Adipocyte (in vitro differentiated cells): Measurements from ENCODE around the gene CCL2.

Experiments used
- DNase-seq: peaks from one replicate; pipeline ENCODE4 v3.0.0-alpha.2; 2015; ENCODE audit warnings: low read depth
- H3K27me3 ChIP-seq: replicated peaks from 2 replicates; pipeline ENCODE4 v1.7.0; 2013; ENCODE audit warnings: mild to moderate bottlenecking, low read length, moderate library complexity; ENCODE audit not compliant: control insufficient read depth, insufficient read depth
- H3K36me3 ChIP-seq: 2 replicates; pipeline ENCODE4 v1.7.0; 2013; ENCODE audit warnings: low read length, mild to moderate bottlenecking, moderate library complexity; ENCODE audit not compliant: control insufficient read depth, insufficient read depth, severe bottlenecking
- H3K4me1 ChIP-seq: 2 replicates; pipeline ENCODE4 v1.7.0; 2013; ENCODE audit warnings: mild to moderate bottlenecking, low read length, moderate library complexity; ENCODE audit not compliant: control insufficient read depth, insufficient read depth
- H3K4me3 ChIP-seq: 2 replicates; pipeline ENCODE4 v1.7.0; 2013; ENCODE audit warnings: mild to moderate bottlenecking, low read length, moderate library complexity
- H3K9ac ChIP-seq: 2 replicates; pipeline ENCODE4 v1.7.0; 2013; ENCODE audit warnings: mild to moderate bottlenecking, low read length, moderate library complexity
- H3K9me3 ChIP-seq: 2 replicates; pipeline ENCODE4 v1.7.0; 2013; ENCODE audit warnings: mild to moderate bottlenecking, low read length, moderate library complexity; ENCODE audit not compliant: control insufficient read depth

CCL2 gene

GRCh38 chr17:34252444-34253138 is 2.5 kb upstream of the CCL2 start:
- DNase-seq: peak; percentile 94
- H3K9ac ChIP-seq: peak overlapping the region; percentile 73
- H3K4me1 ChIP-seq: peaks cover 74% of the 10 kb centered on the region
- no peaks in the 10 kb centered on the region for H3K27me3 ChIP-seq
- no peaks in the 10 kb centered on the region for H3K9me3 ChIP-seq
- H3K36me3 ChIP-seq: no peaks in the 10 kb centered on the region
- H3K4me3 ChIP-seq: peak overlapping the region; percentile 25

DNA sequence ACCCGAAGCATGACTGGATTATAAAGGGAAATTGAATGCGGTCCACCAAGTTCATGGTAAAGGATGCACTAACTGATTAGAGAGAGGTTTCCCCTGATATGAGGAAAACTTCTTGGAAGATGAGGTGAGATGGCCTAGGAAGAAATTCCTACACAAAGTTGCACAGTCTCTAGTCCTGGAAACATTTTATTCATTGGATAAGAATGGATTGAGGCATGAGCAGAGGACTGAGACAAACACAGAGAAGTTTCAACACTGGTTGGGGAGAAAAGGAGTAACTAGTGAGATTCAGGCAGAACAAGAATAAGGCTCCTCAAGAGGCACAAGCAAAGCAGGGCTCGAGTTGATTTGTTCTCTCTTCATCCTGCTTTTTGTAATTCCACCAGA is 2.0 kb upstream of the CCL2 start:
- no peak for DNase-seq
- no peaks in the 10 kb centered on the region for H3K27me3 ChIP-seq
- H3K4me3 ChIP-seq: peak overlapping the region; percentile 25
- H3K9me3 ChIP-seq: no peaks in the 10 kb centered on the region
- H3K36me3 ChIP-seq: no peaks in the 10 kb centered on the region
- H3K9ac ChIP-seq: peak overlapping the region; percentile 73
- H3K4me1 ChIP-seq: peaks cover 74% of the 10 kb centered on the region

DNA sequence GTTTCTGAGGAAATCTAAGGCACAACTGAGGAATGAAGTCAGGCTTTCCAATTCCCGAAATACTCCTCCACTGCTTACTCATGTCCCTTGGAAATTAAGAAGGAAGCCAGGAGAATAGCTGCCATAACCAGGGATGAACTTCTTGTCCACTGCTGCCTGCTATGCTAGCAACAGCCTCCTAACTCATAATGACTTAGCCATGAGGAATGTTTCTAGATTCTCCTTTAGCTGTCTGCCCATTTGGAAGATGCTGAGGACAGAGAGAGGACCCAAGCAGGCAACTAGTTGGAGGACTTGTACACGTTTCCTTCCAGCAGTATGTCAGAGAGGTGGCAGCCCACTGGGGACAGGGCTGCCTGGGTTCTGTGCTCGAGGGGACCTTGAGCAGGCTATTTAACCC is 939 bp upstream of the CCL2 start:
- Histone ChIP-seq H3K27me3 (no peaks in the 10 kb centered on the region), H3K36me3 (no peaks in the 10 kb centered on the region), H3K9ac (peak overlapping the region; percentile 89), H3K4me1 (peaks cover 73% of the 10 kb centered on the region), H3K4me3 (peak overlapping the region; percentile 85), H3K9me3 (no peaks in the 10 kb centered on the region)
- DNase-seq: peak; percentile 73

GRCh38 chr17:34255381-34255732 is 272 bp downstream of the CCL2 start:
- no peaks in the 10 kb centered on the region for H3K27me3 ChIP-seq

DNA sequence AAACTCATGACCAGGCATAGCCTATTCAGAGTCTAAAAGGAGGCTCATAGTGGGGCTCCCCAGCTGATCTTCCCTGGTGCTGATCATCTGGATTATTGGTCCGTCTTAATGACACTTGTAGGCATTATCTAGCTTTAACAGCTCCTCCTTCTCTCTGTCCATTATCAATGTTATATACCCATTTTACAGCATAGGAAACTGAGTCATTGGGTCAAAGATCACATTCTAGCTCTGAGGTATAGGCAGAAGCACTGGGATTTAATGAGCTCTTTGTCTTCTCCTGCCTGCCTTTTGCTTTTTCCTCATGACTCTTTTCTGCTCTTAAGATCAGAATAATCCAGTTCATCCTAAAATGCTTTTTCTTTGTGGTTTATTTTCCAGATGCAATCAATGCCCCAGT is 756 bp downstream of the CCL2 start:
- H3K4me1 ChIP-seq: peaks cover 63% of the 10 kb centered on the region
- H3K9ac ChIP-seq: peak overlapping the region; percentile 89
- no peak for DNase-seq
- H3K36me3 ChIP-seq: no peaks in the 10 kb centered on the region
- no peaks in the 10 kb centered on the region for H3K27me3 ChIP-seq
- no peaks in the 10 kb centered on the region for H3K9me3 ChIP-seq
- H3K4me3 ChIP-seq: peak overlapping the region; percentile 85

More at GRCh38 chr17:34255381-34255732, 272 bp downstream of the CCL2 start:
- DNase-seq: no peak
- Histone ChIP-seq H3K36me3 (no peaks in the 10 kb centered on the region), H3K9me3 (no peaks in the 10 kb centered on the region), H3K4me3 (peak overlapping the region; percentile 85), H3K9ac (peak overlapping the region; percentile 89), H3K4me1 (peaks cover 68% of the 10 kb centered on the region)

DNA sequence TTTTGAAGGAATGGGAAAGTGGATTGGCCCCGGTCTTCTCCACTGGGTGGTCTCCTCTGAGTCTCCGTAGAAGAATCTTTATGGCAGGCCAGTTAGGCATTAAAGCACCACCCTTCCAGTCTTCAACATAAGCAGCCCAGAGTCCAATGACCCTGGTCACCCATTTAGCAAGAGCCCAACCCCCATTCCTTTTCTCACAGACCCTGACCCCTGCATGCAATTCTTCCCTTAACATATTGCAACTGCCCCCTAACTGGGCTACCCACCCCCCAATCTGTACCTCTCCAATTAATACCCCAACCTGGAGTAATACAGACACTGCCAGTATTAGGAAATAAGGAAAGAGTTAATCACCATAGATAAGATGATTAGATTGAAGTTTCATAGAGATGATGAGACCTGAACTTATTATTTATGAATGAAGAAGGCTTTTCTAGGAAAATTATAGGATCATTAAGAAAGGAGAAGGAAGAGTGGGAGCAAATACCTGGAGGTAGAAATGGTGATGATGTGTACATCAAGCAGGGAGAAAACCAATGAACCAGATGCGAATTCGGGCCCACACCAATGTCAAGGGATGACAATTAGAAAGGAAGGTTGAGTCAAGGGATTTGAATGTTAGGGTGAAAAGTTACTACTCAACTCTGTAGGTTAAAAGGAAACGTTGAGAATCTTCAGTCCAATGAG is 2.4 kb downstream of the CCL2 start:
- Histone ChIP-seq H3K9ac (no peak overlapping the region), H3K4me3 (no peak overlapping the region), H3K4me1 (peaks cover 49% of the 10 kb centered on the region), H3K9me3 (no peaks in the 10 kb centered on the region), H3K36me3 (no peaks in the 10 kb centered on the region), H3K27me3 (no peaks in the 10 kb centered on the region)
- DNase-seq: no peak

- Histone ChIP-seq H3K9me3 (no peaks in the 10 kb centered on the region), H3K36me3 (no peaks in the 10 kb centered on the region), H3K9ac (no peak overlapping the region), H3K4me1 (peaks cover 44% of the 10 kb centered on the region), H3K4me3 (no peak overlapping the region), H3K27me3 (no peaks in the 10 kb centered on the region)
- DNase-seq: no peak
These were observed 2.9 kb downstream of the CCL2 start for GRCh38 chr17:34257986-34258326.

GRCh38 chr17:34259146-34259545 is 4.1 kb downstream of the CCL2 start:
- Histone ChIP-seq H3K4me1 (peaks cover 34% of the 10 kb centered on the region), H3K27me3 (no peaks in the 10 kb centered on the region), H3K9ac (no peak overlapping the region), H3K4me3 (no peak overlapping the region), H3K36me3 (no peaks in the 10 kb centered on the region), H3K9me3 (no peaks in the 10 kb centered on the region)
- peak; percentile 53 for DNase-seq

DNA sequence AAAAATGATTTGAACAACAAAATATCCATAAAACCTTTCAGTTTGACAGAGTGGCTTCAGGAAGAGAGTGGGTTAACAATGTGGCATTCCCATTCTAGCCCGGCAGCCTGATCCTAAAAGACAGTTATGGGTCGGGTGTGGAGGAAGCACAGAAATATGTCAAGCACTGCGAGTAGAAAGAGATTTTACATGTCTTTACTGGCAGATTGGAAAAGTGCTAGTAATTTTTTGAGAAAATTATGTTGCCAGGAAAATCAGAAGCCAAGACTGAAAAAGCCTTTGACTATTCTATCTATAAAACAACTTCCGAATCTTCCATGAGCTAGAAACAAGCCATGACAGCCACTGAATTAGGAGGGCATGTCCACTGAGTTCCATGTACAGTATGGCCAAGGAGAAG is 5.8 kb downstream of the CCL2 start:
- Histone ChIP-seq H3K4me1 (peaks cover 19% of the 10 kb centered on the region), H3K27me3 (no peaks in the 10 kb centered on the region), H3K9me3 (no peaks in the 10 kb centered on the region), H3K36me3 (no peaks in the 10 kb centered on the region), H3K9ac (no peak overlapping the region), H3K4me3 (no peak overlapping the region)
- no peak for DNase-seq

DNA sequence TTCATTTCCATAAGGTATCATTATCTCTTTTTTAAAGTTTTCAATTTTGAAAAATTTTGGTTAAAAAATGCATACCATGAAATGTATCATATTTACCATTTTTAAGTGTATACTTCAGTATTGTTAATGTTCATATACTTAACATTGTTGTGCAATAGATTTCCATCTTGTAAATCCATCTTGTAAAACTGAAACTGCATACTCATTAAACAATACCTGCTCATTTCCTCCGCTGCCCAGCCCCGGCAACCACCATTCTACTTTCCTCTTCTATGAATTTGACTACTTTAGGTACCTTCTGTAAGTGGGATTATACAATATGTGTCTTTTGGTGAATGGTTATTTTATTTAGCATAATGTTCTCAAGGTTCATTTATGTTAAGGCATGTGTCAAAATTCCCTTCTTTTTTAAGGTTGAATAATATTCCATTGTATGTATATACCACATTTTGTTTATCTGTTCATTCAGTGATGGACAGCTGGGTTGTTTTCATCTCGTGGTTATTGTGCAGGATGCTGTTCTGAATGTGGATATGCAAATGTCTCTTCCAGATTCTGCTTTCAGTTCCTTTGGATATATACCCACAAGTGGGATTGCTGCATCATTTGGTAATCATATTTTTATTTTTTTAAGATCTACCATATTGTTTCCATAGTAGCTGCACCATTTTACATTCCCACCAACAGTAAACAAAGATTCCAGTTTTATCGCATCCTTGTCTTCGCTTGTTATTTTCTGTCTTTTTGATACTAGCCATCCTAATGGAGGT is 6.7 kb downstream of the CCL2 start:
- no peaks in the 10 kb centered on the region for H3K9me3 ChIP-seq
- H3K4me3 ChIP-seq: no peak overlapping the region
- H3K4me1 ChIP-seq: peaks cover 12% of the 10 kb centered on the region
- no peak overlapping the region for H3K9ac ChIP-seq
- no peaks in the 10 kb centered on the region for H3K36me3 ChIP-seq
- H3K27me3 ChIP-seq: no peaks in the 10 kb centered on the region
- DNase-seq: no peak

DNA sequence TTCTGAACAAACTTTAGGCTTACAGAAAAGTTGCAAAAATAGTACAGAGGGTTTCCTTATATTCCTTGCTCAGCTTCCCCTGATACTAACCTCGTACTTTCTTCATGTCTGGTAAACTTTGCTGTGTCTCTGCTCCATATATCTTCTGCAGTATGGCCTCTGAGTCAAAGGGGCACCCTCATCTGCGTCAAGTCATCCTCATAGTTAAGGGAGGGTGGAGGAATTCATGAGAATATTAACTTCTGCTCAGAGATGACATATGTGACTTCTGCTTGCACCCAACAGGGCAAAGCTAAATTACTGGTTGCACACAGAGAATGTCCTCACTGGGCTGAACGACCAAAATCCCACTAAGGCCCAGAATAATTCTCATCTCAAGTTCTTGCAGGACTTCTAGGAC is 10.6 kb downstream of the CCL2 start:
- Histone ChIP-seq H3K36me3 (no peaks in the 10 kb centered on the region), H3K27me3 (no peaks in the 10 kb centered on the region), H3K9me3 (no peaks in the 10 kb centered on the region), H3K9ac (no peak overlapping the region), H3K4me1 (peaks cover 7% of the 10 kb centered on the region), H3K4me3 (no peak overlapping the region)
- DNase-seq: no peak
